Activated CD8-positive, alpha-beta memory T cell treated with anti-CD3 and anti-CD28 coated beads, Interleukin-2, amount 50 U/mL, for 24 hours (primary cell): Measurements from ENCODE around the gene CDH13.

Source experiments
- DNase-seq: peaks from one replicate; pipeline ENCODE4 v3.0.0-alpha.2; 2020; ENCODE audit errors: extremely low read depth

Gene CDH13

DNA sequence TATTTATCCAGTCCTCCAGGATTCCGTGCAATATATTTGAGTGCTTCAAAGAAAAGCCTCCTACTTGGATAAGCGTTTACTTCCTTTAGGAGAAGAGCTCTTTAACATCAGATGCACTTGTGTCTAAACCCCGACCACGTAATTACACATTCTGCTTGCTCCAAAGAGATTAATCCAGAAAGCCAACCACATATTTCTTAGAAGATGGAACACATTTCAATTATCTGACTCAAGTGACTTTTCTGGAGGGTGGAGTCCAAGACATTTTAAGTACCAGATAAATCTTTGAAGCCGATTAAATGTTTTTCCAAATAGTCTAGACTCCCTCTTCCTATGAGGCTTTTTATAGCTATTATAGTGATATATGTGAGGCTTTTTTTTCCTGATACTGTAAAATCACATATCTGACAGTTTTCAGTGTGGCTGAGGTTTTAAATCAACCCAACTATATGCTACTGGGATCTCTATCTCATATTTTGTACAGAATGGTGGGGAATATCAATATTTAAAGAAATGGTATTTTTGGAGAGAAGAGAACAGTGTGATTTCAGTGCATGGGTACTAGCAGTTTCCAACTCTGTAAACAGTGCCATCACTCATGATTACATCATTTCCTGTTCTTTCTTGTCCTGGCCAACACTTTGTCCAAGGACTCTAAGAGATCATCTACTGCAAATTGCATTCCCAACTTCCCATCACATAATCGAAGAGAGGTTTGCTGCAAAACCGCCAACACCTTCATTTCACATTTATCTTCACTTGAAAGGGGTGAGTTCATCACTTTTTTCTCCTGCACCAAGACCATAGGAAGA is 988.6 kb downstream of the CDH13 start:
- no peak for DNase-seq

DNA sequence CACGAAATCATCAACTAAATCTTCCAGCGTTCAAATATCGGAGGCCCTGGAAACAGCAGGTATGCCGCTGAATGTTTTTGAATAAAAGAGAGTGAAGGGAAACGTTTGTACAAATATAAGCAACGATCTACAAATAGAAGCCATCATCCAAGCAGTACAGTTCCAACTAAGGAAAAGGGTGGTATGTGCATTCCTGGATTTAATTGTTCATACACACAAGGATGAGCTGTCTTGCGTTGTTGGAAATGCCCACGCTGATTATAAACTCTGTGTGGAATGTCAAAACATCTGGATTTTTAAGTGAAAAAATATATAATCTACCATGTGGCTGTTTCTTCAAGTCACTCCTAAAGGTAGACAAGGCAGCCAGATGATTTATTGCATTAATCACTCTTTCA is 989.2 kb downstream of the CDH13 start:
- DNase-seq = no peak

GRCh38 chr16:83619381-83620150 is 992.8 kb downstream of the CDH13 start:
- DNase-seq = no peak

DNA sequence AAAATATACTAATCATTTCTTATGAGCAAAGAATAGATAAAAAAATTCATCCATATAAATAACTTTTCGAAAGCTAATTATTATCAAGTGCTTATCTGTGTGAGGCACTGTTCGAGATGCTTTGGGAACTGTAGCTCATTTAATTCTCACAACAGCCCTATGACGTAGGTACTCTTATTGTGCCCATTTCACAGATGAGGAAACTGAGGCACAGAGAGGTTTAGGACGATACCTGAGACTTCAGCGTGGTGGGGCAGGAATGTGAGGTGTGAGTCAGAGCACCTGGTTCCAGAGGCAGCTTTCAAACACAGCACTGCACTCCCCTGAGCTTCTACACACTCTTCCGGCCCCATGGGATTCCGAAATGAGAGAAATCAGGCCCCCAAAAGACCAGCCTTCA is 995.2 kb downstream of the CDH13 start:
- DNase-seq = no peak

- no peak for DNase-seq
Measured at GRCh38 chr16:83623091-83623730, 996.4 kb downstream of the CDH13 start.

GRCh38 chr16:83623892-83624291 is 997.1 kb downstream of the CDH13 start:
- no peak for DNase-seq

- DNase-seq = no peak
Measured at GRCh38 chr16:83624429-83625120, 997.8 kb downstream of the CDH13 start.

GRCh38 chr16:83626204-83626603 is 999.4 kb downstream of the CDH13 start:
- DNase-seq = no peak

GRCh38 chr16:83626676-83627075 is 999.9 kb downstream of the CDH13 start:
- DNase-seq = no peak

DNA sequence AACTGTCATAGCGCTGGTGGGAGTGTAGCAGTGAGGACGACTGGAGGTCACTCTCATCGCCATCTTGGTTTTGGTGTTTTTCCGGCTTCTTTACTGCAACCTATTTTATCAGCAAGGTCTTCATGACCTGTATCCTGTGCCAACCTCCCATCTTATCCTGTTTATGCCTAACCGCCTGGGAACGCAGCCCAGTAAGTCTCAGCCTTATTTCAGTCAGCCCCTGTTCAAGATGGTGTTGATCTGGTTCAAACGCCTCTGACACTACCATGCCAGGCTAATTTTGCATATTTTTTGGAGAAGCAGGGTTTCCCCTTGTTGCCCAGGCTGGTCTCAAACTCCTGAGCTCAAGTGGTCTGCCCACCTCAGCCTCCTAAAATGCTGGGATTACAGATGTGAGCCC is 1001.2 kb downstream of the CDH13 start:
- DNase-seq = no peak

GRCh38 chr16:83629426-83629825 is 1002.7 kb downstream of the CDH13 start:
- DNase-seq = no peak

GRCh38 chr16:83629836-83630235 is 1003.1 kb downstream of the CDH13 start:
- DNase-seq = no peak

- no peak for DNase-seq
Measured at GRCh38 chr16:83630979-83631378, 1004.2 kb downstream of the CDH13 start.

DNA sequence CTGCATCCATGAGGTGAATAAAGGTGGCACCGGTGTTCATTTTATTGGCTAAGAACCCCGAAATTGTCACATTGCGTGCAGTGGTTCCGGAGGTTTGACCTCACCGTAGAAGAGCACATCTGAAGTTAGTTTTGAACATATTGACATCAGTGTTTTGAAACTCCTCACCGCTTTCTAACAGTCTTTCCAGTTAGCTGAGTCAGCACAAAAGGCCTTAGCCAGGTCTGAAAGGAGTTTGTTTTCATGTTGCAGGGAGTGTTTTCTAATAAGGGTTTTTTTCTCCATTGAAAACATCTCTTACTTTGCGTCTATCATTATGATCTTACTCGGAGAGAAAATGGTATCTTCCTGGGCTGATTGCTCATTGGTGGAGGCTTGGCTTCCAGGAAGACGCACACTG is 1006.5 kb downstream of the CDH13 start:
- DNase-seq = no peak

DNA sequence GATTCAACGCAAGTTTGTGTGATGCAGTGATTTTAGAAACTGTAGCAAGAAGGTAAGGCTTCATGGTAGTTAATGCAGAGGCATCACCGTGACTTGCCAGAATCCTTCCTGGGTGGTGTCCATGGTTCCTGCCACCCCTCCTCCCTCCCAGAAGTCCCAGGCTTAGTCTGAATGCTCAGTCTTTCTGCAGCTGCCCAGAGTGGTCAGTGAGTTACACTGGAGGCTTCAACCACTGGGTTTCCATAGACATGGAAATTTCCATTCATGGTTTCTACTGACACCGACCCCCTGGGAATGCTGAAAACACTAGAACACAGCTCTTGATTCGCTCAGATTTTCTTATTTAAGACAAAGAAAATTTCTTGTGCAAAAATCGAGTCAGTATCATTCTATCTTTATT is 1021.6 kb downstream of the CDH13 start:
- no peak for DNase-seq

GRCh38 chr16:83651871-83652270 is 1025.1 kb downstream of the CDH13 start:
- DNase-seq = no peak

- no peak for DNase-seq
Measured at GRCh38 chr16:83652943-83653342, 1026.2 kb downstream of the CDH13 start.

DNA sequence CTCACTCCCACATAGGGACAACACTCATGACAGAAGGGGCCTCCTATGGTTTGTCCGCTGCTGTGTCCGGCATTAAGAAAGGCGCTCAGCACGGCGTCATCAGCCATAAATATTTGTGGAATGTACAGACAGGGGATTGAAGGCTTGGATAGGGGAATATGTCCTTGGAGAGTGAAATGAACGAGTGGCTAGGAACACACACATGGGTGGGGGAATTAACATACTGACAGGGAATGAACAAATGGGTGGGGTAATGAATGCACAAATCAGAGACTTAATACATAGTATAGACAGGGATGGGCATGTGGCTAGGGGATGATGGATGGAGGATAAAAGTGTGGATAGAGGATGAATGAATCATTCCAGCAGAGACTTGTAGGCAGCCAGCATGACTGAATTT is 1027.0 kb downstream of the CDH13 start:
- DNase-seq = no peak

DNA sequence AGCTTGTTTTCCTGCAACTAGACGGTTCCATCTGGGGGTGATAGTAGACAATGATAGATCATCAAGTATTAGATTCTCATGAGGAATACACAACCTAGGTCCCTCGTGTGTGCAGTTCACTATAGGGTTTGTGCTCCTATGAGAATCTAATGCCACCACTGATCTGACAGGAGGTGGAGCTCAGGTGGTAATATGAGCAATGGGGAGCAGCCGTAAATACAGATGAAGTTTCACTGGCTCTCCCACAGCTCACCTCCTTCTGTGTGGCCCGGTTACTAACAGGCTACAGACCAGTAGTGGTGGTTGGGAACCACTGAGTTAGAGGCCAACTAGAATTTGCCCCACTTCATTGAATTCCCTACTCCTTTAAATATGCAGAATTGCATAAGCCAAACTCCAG is 1033.5 kb downstream of the CDH13 start:
- DNase-seq = no peak

DNA sequence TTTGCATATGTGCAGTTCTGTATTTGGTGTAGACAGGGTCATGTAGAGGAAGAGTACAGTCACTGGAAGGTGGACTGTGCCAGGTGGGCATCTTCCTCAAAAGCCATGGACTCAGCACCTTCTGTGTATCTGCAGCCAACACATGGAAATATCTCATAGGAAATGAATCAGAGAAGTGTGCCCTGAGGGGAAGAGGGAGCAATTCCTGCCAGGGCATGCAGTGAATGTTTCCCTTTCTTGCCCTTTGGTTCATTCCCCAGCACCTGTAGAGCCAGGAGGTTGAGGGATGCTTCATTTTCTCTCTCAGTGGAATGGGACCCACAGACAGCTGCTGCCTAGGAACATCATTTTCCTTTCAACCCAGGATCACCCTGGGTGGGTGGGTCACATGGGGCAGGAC is 1034.9 kb downstream of the CDH13 start:
- no peak for DNase-seq

DNA sequence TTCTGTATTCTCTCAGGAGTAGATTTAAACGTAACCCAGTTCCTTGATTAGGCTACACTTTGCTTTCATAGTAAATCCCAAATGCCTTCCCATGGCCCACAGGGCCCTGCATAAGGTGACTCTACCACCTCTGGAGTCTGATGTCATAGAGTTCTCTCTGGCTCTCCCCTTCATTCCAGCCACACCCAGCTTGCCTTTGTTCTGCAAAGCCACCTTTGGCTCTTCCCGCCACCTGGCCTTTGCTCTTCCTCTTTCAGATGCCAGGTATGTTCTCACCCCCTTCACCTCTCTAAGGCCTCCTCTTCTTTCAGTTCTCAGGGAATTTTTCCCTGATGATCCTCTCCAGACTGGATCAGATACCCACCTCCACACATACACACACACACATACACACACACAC is 1039.7 kb downstream of the CDH13 start:
- no peak for DNase-seq

DNA sequence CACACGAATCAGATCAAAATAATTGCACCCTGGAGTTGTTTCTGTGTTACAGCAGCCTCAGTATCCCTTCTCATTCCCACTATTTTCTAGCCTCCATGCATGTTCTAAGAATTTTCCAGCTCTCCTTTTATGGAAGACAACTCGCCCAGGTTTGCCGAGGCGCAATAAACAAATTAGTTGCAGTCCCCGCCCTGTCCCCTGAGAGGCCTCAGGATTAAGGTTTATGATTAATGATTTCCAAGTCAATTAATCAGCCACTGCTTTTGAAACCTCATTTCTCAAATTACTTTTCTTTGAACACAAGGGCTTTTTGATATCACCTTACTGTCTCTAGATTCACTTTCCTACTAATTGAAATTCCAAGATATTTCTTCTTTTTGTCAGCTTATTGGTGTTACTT is 1042.7 kb downstream of the CDH13 start:
- DNase-seq = no peak
